Measurements from ENCODE around the gene MCRIP2.
"Not testable (repeated sequence)": the region's sequence is repeated elsewhere in the genome, so short reads cannot be mapped to it uniquely, and the experiment has no call there.

MCRIP2 gene

DNA sequence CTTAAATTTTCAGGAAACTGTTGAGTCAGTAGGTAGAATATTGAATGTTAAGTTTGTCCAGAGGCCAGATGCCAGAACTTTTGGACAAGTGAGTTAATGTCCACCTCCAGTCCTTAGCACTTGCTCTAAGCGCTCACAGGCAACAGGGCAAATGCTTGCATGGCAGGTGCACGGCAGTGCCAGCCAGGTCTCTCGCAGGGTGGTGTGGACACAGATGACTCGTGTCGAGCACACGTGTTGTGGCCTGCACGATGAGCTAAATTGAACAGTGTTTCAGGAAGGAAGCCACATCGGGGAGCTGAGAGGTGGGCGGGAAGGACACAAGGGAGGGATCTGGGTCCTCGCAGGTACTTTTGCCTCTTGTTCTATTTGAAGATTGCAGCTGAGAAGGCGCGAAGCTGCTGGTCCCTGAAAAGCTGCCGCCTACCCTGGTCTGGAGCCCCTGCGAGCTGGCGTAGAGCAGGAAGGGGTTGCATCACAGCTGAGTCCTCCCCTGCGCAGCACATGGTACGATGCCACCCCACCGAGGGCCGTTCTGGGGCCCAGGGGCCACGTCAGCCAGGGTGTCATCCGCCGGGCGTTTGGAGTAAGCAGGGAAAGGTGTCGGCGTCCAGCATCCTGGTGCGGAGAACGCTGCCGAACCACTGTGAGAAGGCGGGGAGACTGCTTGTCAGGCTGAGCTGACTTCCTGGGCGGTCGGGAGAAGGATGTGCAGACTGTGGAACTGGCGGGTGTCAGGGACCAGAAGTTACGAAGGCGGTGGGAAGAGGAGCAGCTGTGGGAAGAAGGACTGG is 45.5 kb upstream of the MCRIP2 start:
- no peak overlapping the region; the same call in 1 of the 2 replicates for H3K27ac ChIP-seq
- TF ChIP-seq ZFX (IDR thresholded peaks at IDR 0.05) = no peak
- no peak for TF ChIP-seq CTCF (conservative IDR thresholded peaks at IDR 0.05)

GRCh38 chr16:596736-597060 is 44.9 kb upstream of the MCRIP2 start:
- H3K27ac ChIP-seq = no peak overlapping the region
- TF ChIP-seq CTCF (conservative IDR thresholded peaks at IDR 0.05) = no peak
- TF ChIP-seq ZFX (IDR thresholded peaks at IDR 0.05) = no peak

- H3K27ac ChIP-seq = not testable (repeated sequence)
Measured at GRCh38 chr16:597655-598054, 44.0 kb upstream of the MCRIP2 start.

GRCh38 chr16:598823-599739 is 42.5 kb upstream of the MCRIP2 start:
- TF ChIP-seq CTCF (conservative IDR thresholded peaks at IDR 0.05) = no peak
- TF ChIP-seq ZFX (IDR thresholded peaks at IDR 0.05) = no peak
- no peak overlapping the region for H3K27ac ChIP-seq

DNA sequence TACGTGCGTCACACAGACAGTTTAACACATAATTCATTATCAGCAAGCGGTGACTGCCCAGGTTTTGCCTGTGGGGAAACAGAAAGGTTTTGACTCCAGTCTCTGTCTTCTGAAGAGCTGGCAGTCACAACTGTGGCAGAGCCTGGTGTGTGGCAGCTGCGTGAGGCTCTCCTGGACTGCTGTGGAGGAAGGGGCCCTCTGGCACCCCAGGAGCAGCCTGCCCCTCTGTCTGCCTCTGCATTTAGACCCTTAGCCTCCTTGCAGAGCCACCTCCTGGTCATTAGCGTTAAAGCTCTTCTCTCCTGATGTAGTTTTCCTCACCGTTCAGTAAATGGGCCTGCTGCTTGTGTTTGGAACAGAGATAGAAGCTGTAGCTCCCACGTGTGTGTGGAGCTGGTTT is 40.8 kb upstream of the MCRIP2 start:
- TF ChIP-seq ZFX (IDR thresholded peaks at IDR 0.05) = no peak
- TF ChIP-seq CTCF (conservative IDR thresholded peaks at IDR 0.05) = no peak; the same call in 1 of the 2 replicates
- H3K27ac ChIP-seq = no peak overlapping the region

DNA sequence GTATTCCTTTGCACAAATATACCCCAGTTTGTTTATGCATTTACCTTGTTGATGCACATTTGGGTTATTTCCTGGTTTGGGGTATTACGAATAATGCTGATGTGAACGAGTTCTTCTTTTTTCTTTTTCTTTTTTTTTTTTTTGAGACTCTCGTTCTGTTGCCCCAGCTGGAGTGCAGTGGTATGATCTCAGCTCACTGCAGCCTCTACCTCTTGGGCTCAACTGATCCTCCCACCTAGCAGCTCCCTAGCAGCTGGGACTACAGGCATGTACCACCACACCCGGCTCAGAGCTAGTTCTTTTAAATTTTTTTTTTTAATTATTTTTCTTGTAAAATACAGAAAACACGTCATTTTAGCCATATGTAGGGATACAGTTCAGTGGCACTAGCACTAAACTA is 37.7 kb upstream of the MCRIP2 start:
- H3K27ac ChIP-seq = no peak overlapping the region
- TF ChIP-seq CTCF (conservative IDR thresholded peaks at IDR 0.05) (no peak), ZFX (IDR thresholded peaks at IDR 0.05) (no peak)

- TF ChIP-seq CTCF (conservative IDR thresholded peaks at IDR 0.05) (no peak), ZFX (IDR thresholded peaks at IDR 0.05) (no peak)
Measured at GRCh38 chr16:606656-607307, 34.8 kb upstream of the MCRIP2 start.

More at GRCh38 chr16:606656-607307, 34.8 kb upstream of the MCRIP2 start:
- no peak overlapping the region for H3K27ac ChIP-seq

Data from C4-2B (cell line).